HG02884 (cell line): ENCODE results near the gene CDC34.

ENCODE experiments used
- ATAC-seq: cut with Tn5 transposase; IDR thresholded peaks from one replicate; pipeline ENCODE4 v1.9.1; 2021; ENCODE audit warnings: mild to moderate bottlenecking, moderate library complexity; ENCODE audit not compliant: unreplicated experiment

The CDC34 gene

DNA sequence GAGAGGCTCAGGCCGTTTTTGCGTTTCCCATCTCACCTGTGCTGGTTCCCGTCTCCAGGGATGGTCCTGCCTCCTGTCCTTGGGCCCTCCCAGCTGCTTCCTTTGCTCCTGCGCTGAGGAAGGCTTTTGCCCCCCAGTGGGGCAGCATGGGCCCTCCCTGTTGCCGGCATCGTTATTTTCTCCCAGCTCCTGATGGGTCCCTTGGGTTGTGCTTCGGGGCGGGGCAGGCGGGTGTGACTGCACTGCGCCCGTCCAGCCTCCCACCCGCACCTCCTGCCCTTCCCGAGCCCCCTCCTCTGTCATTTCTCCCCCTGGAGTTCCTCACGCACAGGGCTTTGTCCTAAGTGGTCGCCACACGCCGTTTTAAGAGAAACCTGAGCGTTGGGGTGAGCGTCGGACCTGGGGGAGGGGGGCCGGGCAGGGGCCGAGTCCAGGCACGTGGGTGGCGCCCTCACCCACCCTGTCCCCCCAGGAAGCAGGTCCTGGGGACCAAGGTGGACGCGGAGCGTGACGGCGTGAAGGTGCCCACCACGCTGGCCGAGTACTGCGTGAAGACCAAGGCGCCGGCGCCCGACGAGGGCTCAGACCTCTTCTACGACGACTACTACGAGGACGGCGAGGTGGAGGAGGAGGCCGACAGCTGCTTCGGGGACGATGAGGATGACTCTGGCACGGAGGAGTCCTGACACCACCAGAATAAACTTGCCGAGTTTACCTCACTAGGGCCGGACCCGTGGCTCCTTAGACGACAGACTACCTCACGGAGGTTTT is 9.5 kb downstream of the CDC34 start:
- ATAC-seq, result no peak

DNA sequence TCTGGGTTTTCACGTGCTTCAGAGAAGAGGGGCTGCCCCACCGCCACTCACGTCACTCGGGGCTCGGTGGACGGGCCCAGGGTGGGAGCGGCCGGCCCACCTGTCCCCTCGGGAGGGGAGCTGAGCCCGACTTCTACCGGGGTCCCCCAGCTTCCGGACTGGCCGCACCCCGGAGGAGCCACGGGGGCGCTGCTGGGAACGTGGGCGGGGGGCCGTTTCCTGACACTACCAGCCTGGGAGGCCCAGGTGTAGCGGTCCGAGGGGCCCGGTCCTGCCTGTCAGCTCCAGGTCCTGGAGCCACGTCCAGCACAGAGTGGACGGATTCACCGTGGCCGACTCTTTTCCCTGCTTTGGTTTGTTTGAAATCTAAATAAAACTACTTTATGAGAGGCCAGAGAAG is 10.1 kb downstream of the CDC34 start:
- ATAC-seq, result no peak

DNA sequence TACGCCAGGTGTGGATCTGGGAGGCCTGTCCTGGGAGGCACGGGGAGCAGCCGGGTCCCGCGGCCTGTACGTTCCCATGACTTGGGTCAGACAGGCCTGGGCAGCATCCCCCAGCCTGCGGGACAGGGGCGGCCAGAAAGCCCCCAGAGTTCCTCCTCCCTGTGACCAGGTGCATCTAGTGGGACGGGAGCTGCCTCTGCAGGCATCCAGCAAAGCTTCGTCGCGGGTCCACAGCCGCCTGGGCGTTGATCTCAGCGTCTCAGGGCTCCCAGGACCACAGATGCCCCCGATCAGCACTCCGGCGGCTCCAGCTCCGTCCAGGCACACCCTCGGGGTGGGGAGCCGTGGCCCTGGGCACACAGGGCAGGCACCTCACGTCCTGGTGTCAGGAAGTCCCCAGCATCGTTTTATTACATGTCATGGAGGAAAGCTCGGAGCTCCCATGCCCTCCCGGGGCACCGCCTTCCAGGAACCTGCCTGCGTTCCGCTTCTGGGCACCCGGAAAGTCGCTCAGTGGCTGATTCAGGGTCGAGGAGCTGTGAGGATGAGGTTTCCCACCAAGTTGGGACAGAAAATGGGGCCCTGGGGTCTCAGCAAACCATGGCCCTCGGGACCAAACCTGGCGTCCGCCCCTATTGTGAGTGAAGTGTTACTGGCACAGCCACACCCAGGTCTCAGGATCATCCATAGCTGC is 10.8 kb downstream of the CDC34 start:
- ATAC-seq, result no peak

DNA sequence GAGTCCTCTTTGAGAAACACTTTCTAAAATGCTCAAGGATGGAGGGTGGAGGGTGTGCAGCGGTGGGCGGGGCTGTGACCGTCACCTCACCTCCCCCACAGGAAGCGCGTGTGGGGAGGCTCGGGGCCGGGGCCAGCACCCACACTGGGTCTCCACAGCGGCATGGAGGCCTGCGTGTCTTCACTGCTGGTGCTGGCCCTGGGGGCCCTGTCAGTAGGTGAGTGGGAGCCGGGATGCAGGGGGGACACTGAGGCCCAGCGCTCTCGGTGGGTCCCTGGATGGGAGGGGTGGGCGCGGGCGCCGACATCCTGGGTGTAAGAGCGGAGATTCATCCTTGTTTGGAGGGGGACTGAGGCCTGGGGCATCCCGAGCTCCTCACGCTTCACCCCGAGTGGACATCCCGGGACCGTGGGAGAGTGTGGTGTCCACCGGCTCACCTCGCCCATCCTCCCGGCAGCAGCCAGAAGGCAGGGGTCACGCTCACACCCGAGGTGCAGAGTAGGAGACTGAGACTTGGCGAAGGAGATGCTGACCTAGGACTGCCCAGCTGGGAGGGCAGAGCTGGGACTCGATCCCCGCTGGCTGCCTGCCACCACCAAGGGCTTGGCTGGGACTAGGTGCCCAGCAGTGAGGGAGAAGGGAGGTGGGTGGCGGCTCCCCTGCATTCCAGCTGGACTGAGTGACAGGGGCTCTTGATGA is 12.5 kb downstream of the CDC34 start, which contains the start of gene GZMM:
GZMM (plus strand) TSS at position 144 of the 699 bp plus-strand sequence; CDS start at position 163, 19 bp downstream.
- ATAC-seq, result no peak

DNA sequence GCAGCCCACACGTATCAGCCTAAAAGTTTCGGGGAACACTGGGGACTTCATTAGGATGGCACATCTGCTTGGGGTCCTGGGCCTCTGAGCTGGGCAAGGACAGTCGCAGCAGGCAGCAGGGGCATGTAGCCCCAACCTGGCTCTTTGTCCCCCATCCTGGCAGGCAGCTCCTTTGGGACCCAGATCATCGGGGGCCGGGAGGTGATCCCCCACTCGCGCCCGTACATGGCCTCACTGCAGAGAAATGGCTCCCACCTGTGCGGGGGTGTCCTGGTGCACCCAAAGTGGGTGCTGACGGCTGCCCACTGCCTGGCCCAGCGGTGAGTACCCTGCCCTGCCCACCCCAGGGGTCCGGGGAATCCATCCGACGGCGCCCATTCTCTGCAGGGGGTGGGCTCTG is 15.6 kb downstream of the CDC34 start:
- ATAC-seq, result no peak

DNA sequence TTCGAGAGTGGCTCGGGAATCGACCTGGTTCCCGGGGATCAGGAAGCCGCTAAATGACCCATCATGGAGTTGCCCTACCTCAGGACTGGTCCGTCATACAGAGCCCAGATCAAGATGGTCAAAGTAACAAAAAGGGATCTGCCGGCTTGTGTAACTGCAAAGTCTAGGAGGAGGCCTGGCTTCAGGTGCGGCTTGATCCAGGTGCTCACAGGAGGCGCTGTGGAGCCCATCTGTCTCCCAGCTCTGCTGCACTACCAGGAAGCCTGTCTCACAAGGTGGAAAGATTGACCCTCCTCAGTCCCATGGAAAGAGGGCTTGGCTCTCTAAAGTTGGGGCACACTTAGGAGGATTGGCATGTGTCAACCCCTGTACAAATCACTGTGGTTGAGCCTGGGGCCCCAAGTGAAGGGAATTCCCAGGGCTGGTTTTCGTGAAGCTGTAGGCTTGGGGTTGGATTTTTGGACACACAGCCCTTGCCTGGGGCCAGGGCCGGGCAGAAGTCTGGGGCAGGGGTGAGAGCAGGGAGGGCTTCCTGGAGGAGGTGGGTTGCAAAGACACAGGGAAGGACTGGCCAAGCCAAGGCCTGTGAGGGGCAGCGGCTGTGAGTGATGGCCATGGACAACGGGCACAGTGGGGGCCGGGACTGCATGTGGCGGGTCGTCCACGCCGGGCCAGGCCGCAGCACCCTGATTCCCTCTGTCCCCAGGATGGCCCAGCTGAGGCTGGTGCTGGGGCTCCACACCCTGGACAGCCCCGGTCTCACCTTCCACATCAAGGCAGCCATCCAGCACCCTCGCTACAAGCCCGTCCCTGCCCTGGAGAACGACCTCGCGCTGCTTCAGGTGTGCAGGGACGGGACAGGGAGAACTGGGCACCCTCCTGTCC is 16.5 kb downstream of the CDC34 start:
- ATAC-seq, result no peak

DNA sequence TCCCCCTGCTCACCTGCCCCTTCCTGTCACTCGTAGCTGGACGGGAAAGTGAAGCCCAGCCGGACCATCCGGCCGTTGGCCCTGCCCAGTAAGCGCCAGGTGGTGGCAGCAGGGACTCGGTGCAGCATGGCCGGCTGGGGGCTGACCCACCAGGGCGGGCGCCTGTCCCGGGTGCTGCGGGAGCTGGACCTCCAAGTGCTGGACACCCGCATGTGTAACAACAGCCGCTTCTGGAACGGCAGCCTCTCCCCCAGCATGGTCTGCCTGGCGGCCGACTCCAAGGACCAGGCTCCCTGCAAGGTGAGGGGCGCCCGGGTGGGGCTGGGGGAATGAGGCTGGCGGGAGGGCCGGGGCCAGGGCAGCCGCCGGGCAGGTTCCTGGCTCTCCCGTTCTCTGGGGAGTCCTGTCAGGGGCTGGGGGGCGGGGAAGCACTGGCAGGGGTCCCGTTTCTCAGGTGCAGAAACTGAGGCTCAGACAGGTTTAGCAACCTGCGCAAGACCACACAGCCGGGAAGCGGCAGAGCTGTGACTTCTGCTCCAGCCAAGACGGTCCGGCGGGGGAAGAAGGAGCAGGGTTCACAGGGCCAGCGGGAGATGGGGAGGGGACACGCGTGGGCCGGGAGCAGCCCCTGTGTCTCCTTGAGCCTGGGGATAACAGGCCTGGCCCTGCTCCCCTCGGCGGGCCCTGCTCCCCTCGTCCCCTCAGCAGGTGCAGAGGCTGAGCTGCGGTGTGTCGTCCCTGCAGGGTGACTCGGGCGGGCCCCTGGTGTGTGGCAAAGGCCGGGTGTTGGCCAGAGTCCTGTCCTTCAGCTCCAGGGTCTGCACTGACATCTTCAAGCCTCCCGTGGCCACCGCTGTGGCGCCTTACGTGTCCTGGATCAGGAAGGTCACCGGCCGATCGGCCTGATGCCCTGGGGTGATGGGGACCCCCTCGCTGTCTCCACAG is 17.6 kb downstream of the CDC34 start:
- ATAC-seq, result no peak

DNA sequence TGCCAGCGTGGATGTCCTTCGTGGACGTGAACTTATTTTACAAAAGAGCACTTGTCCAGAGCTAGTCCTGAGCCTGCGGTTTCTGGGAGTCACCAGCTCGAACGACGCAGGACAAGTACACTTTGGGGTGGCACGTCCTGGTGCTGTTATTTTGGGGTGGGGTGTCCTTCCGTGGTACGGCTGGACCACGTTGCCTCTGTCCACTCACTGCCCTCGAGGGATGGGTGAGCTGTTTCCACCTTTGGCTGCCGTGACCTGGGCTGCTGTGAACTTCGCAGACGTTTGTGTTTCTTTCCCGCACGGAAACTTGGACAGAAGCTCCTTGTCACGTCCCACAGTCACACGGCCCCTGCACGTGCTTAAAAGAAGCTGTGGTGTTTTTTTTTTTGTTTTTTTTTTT is 23.3 kb downstream of the CDC34 start:
- ATAC-seq, result no peak

DNA sequence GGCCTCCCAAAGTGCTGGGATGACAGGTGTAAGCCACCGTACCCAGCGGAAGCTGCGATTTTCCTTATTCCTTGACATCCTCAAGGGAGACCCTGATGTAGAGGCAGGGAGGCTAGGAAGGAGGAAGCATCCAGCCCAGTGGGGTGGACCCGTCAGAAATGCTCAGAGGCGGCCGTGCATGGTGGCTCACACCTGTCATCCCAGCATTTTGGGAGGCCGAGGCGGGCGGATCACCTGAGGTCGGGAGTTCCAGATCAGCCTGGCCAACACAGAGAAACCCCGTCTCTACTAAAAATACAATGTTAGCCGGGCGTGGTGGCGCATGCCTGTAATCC is 23.9 kb downstream of the CDC34 start:
- no peak for ATAC-seq

DNA sequence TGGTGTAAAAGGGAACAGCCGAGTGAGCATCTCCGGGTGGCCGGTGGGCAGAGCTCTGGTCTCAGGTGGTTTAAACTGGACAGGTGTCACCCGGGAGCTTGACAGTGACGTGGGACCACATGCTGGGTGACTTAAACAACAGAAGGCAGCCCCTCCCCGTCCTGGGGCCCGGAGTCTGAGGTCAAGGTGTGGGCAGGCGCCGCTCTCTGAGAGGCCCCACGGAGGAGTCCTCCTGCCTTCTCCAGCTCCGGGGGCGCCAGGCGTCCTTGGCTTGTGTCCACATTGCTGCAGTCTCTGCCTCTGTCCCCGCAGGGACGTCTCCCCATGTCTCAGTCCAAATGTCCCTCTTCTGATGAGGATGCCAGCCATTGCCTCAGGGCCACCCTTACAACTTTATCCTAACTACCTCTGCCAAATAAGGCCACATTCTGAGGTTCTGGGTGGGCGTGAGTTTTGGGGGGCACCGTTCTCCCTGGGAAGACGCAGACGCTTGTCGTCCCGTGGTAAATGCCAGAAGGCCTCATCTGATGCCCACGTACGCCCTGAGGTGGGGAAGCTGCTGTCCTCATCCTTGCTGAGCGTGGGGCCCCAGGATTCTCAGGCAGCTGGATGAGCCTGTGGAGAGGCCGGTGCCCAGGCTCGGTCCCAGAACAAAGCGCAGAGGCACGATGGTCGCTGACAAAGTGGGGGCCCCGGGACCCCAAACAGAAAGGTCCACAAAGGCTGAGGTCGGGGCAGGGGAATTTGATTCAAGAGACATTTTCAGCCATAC is 25.2 kb downstream of the CDC34 start:
- no peak for ATAC-seq

DNA sequence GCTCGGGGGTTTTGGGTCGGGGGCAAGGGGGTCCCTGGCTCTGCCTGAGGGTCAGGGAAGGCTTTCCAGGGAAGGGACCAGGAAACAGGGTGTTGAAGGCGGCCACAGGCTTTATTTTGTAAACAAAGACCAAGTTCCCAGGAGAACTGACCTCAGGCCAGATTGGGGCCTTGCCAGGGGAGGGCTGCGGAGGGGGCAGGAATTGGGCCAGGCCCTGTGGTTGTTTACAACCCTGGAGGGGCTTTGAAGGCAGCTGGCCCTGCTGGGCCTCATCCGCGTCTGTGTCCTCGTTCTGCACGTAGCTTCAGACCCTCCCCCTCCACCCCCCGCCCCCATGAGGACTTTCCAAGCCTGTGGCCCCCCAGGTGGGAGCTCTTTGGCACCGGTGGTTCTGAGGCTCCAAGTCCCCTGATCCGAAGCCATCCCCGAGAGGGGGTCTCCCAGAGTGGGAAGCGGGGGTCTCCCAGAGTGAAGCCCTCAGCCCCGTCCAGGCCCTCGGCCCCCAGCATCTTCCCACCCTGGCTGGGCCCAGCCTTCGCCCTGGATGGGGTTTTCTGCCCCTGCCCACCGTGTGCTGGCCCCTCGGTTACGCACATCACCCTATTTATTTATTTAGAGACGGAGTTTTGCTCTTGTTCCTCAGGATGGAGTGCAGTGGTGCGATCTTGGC is 27.3 kb downstream of the CDC34 start:
- ATAC-seq, result no peak

DNA sequence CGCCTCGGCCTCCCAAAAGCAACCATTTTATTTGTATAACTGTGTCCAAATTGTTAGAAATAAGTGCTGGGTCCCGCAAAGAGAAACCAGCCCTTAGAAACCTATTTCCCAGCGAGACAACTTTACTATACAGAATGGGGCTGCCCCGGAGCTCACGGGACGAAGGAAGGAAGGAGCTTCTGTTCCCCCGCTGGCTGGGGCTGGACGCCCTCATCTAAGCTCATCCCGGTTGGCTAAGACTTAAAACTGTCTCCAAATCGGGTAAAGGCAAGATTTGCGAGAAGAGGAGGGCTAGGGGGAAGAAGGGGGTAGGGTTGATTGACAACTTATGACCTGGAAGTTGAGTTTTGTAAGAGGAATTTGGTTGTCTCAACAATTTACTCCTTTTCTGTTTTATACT is 28.6 kb downstream of the CDC34 start:
- no peak for ATAC-seq

DNA sequence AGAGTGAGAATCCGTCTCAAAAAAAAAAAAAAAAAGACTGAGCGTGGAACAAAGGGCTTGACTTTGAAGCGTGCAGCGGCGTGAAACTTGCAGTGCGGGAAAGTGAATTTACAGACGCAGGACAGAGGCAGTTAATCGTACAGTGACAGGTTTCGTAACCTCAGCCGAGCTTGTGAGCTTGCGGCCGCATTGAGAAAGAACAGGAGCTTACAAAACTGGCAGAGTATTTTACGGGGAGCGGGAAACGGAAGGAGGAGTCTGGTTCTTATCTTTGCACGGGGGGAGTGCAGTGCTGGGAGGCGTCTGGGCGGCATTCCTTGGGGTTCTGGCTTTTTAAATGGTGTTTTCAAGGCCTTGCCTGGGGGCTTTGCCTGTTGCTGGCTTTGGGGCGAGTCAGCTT is 34.8 kb downstream of the CDC34 start:
- ATAC-seq, result no peak

DNA sequence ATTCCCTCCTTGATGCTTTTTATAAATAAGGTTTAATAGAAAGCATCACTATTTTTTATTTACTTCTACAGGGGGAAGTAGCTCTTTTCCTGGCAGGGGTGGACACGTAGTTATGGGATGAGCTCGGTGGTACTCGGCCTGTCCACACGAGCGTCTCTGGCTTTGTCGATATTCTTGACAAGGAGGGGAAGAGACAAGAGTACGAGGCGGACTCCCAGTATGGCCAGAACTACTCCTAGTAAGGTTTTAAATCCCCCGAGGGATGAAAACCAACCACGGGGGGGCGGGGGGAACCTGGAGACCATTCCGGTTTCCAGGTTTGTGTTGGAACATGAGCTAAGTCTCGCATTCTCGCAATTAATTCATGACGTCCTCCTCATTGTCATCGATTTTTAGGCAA is 35.3 kb downstream of the CDC34 start:
- no peak for ATAC-seq

DNA sequence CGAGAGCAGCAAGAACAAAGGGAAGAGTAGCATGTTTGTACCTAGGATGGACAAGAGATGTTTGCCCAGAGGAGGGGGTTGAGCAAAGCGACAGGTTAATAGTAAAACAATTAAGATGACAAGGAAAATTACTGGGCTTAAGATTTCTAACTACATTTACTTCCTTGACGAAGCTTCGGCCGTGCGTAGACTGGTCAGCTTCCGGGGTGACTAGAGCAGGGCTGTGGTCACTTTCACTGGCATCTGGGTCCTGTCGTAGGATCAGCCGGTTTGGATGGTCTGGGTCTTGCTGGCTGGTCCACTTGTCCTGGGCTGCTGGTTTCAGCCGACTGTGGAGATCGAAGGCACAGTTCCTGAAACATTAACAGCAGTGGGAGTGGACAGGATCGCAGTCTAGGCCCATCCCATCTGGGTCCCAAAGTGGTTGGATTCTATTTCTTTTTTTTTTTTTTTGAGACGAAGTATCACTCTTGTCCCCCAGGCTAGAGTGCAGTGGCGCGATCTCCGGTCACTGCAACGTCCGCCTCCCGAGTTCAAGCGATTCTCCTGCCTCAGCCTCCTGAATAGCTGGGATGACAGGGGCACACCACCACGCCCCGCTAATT is 35.8 kb downstream of the CDC34 start:
- ATAC-seq, result no peak

DNA sequence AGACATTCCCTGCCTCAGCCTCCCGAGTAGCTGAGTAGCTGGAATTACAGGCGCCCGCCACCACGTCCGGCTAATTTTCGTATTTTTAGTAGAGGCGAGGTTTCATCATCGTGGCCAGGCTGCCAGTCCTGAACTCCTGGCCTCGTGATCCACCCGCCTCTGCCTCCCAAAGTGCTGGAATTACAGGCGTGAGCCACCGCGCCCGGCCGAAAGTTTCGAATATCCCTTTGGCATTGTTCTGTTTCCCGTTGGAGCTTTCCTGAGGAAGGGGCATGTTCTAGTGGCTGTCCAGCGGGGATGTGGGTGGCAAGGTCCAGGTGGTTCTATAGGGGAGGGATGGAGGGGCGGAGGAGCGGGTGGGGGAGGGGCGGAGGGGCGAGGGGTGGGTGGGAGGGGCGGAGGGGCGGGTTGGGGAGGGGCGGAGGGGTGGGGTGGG is 38.7 kb downstream of the CDC34 start:
- ATAC-seq, result no peak

DNA sequence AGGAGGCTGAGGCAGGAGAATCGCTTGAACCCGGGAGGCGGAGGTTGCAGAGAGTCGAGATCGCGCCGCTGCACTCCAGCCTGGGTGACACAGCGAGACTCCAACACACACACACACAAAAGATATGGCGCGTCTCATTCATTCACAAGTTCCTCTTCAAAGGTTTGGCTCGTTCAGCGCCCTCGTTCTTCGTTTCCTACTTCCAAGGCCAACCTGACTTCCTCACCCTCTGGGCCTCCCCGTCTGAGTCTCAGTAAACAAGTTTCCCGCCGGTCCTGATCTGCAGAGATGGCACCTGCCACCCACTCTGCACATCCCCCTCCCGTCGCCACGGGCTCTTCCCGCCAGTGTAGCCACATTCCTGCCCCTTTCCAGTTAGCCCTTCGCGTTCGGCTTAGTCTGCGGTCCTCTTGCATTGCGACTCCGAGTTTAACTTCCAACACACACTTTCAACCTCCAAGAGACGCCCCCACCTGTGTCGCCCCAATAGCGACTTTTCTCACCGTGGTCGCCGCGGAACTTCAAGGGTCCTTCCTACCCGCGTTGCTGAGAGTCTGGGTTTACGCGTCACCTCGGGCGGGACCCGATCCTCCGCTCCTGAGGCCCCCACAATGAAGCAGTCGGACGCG is 39.5 kb downstream of the CDC34 start:
- no peak for ATAC-seq

DNA sequence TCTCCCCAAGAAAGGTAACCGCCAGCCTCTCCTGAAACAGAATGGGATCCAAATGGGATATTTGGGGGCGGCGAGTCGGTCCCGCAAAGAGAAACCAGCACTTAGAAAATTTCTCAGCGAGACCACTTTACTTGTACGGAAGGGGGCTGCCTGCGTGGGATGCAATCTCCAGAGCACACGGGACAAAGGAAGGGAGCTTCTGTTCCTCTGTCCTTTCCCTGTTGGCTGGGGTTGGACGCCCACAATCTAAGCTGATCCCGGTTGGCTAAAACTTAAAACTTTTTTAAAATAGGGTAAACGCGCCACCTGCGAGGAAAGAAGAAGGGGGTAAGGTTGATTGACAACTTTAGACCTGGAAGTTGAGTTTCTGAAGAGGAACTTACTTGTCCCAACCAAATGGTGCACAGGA is 40.0 kb downstream of the CDC34 start:
- no peak for ATAC-seq
